Mammary epithelial cell (primary cell): ENCODE results near the gene ZBTB20.

Experiments used
- CTCF ChIP-seq, 2 donors: IDR thresholded peaks in 1 of 2; conservative IDR thresholded peaks in 1 of 2; 2 replicates each; pipeline ENCODE4 v1.5.1; 2011 to 2012; ENCODE audit warnings: inconsistent platforms in 2 of 2, low read length in 2 of 2, mild to moderate bottlenecking in 2 of 2, control low read depth in 1 of 2, low read depth in 1 of 2; ENCODE audit not compliant: insufficient read depth in 1 of 2; ENCODE audit errors: extremely low read depth in 1 of 2
- EZH2 ChIP-seq: IDR thresholded peaks from 2 replicates; pipeline ENCODE4 v1.6.1; 2012; ENCODE audit warnings: low read length, inconsistent platforms, borderline replicate concordance

- no peak for TF ChIP-seq CTCF (conservative IDR thresholded peaks at IDR 0.05 in 1 of 2, IDR thresholded peaks at IDR 0.05 in 1 of 2; ENCODE audit: extremely low read depth in 1 of 2, insufficient read depth in 1 of 2, low read depth in 1 of 2, low read length in 2 of 2)
- TF ChIP-seq EZH2, result no peak
These were observed 108.3 kb downstream of the ZBTB20 start for GRCh38 chr3:115038817-115039216.
